Karpas-422 (cell line): ENCODE data around the gene CWF19L2. TPM values are rescaled to one million over a fixed set of nuclear protein-coding genes. Genes with fewer than 3 reads are reported as not detected.
"Not testable (repeated sequence)": the region's sequence is repeated elsewhere in the genome, so short reads cannot be mapped to it uniquely, and the experiment has no call there.

Experiments used
- DNase-seq: peaks from one replicate; pipeline ENCODE4 v3.0.0-alpha.2; 2015
- H2AFZ ChIP-seq: fragments of 200-600 bp; sonication (generic); 2 replicates; pipeline ENCODE4 v1.6.1; 2014; ENCODE audit warnings: antibody characterized with exemption, low read length, mixed read lengths
- H3K27ac ChIP-seq: fragments of 200-600 bp; sonication (generic); 2 replicates; pipeline ENCODE4 v1.5.1; 2014; ENCODE audit warnings: mild to moderate bottlenecking, low read length, moderate library complexity
- H3K27me3 ChIP-seq: fragments of 200-600 bp; sonication (generic); 2 replicates; pipeline ENCODE4 v1.6.1; 2014; ENCODE audit warnings: low read length, mixed read lengths
- H3K36me3 ChIP-seq: fragments of 200-600 bp; sonication (generic); 2 replicates; pipeline ENCODE4 v1.6.1; 2014; ENCODE audit warnings: low read length, mixed read lengths; ENCODE audit not compliant: insufficient read depth
- H3K4me1 ChIP-seq: fragments of 200-600 bp; sonication (generic); 2 replicates; pipeline ENCODE4 v1.6.1; 2014; ENCODE audit warnings: mild to moderate bottlenecking, low read length, mixed read lengths
- H3K4me2 ChIP-seq: fragments of 200-600 bp; sonication (generic); 2 replicates; pipeline ENCODE4 v1.6.1; 2014; ENCODE audit warnings: low read length, low read depth, mild to moderate bottlenecking; ENCODE audit not compliant: poor library complexity, severe bottlenecking
- H3K4me3 ChIP-seq: fragments of 200-600 bp; sonication (generic); 2 replicates; pipeline ENCODE4 v1.5.1; 2014; ENCODE audit warnings: mild to moderate bottlenecking, antibody characterized with exemption, low read length, mixed read lengths
- H3K79me2 ChIP-seq: fragments of 200-600 bp; sonication (generic); 2 replicates; pipeline ENCODE4 v1.6.1; 2014; ENCODE audit warnings: mild to moderate bottlenecking, low read length, mixed read lengths
- H3K9ac ChIP-seq: fragments of 200-600 bp; sonication (generic); 2 replicates; pipeline ENCODE4 v1.6.0; 2014; ENCODE audit warnings: low read length
- H3K9me2 ChIP-seq: fragments of 200-600 bp; sonication (generic), shearing (Covaris generic); replicated peaks from 2 replicates; pipeline ENCODE4 v1.6.0; 2014; ENCODE audit warnings: mild to moderate bottlenecking, low read length, moderate library complexity; ENCODE audit not compliant: insufficient read depth
- H3K9me3 ChIP-seq: fragments of 300-700, 200-600 bp; sonication (generic); 2 replicates; pipeline ENCODE4 v1.6.1; 2014; ENCODE audit warnings: low read length, mixed read lengths
- H4K20me1 ChIP-seq: fragments of 200-600 bp; sonication (generic); 2 replicates; pipeline ENCODE4 v1.6.1; 2014; ENCODE audit warnings: mild to moderate bottlenecking, antibody characterized with exemption, low read length, low read depth; ENCODE audit not compliant: insufficient read depth
- total RNA-seq: library from RNA; depleted of rRNA; stranded (reverse); fragments of >200 nt; shearing (Covaris generic); gene quantifications from 2 replicates; pipeline ENCODE4 v1.2.3, GENCODE V29; 2014; ENCODE audit warnings: low replicate concordance

CWF19L2 gene
- total RNA-seq, 1 experiment from 2014 or later, result 41.0 TPM

DNA sequence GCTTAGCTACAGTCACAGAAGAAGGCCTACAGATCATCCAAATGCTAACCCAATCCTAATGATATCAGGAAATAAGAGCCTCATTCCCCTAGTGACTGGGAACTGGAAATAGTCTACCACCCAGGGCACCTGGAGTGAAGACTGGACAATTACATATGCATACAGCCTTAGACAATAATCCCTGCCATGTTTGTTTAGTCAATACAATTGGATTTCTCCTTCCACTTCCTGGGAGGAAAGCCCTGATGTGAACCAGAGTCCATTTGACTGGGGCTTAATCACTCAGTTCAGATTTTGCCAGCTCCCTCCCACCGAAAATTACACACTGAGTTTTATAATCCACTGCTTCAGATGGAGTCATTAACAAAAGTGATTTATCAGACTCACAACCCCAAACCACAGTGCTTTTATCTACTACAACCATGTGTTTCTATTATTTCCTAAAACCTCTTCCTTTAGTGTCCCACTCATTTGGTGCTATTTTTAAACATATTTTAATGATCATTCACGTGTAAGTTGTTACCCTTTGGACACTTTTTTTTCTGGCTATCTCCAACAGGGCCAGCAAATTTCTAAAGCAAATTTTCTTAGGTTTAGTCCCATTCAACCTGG, 29.9 kb downstream of the CWF19L2 start:
- Histone ChIP-seq H3K9ac (no peak overlapping the region), H3K4me1 (no peaks in the 10 kb centered on the region), H3K4me2 (no peak overlapping the region), H2AFZ (no peak overlapping the region), H3K27me3 (no peaks in the 10 kb centered on the region), H3K4me3 (no peak overlapping the region), H3K79me2 (peaks cover 66% of the 10 kb centered on the region), H3K9me2 (peaks cover 6% of the 10 kb centered on the region), H3K27ac (no peak overlapping the region), H3K9me3 (no peaks in the 10 kb centered on the region), H3K36me3 (peaks cover 60% of the 10 kb centered on the region), H4K20me1 (no peaks in the 10 kb centered on the region)
- no peak for DNase-seq

GRCh38 chr11:107413352-107413751, 44.3 kb downstream of the CWF19L2 start:
- peaks cover 21% of the 10 kb centered on the region for H3K79me2 ChIP-seq
- no peak overlapping the region for H3K4me2 ChIP-seq
- H2AFZ ChIP-seq, result no peak overlapping the region

DNA sequence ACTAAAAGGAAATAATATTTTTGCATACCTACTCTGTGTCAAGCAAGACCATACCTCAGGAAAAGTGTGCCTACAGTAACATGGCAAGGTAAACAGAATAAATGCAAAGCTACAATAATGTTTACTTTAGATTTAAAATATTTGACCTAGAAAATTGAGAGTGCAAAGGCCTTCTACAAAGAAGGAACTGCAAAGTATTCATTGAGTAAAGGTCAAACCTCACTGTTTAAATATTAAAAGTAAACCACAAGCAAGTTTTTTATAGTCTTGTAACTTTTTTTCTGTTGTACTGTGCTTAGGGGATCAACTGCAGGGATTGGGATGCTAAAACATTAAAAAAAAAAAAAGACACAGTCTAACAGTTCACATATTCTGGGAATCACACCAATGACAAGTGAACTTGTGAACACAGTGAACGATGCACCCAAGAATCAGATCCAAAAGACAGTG, 48.8 kb downstream of the CWF19L2 start:
- Histone ChIP-seq H4K20me1 (no peaks in the 10 kb centered on the region), H2AFZ (no peak overlapping the region), H3K4me3 (no peak overlapping the region), H3K4me2 (no peak overlapping the region), H3K27me3 (no peaks in the 10 kb centered on the region), H3K79me2 (peaks cover 14% of the 10 kb centered on the region; the same call in 1 of the 2 replicates), H3K9ac (no peak overlapping the region), H3K27ac (no peak overlapping the region), H3K9me2 (no peaks in the 10 kb centered on the region), H3K9me3 (no peaks in the 10 kb centered on the region), H3K4me1 (no peaks in the 10 kb centered on the region), H3K36me3 (peaks cover 29% of the 10 kb centered on the region; the same call in 1 of the 2 replicates)
- DNase-seq, result no peak

More at GRCh38 chr11:107413352-107413751, 44.3 kb downstream of the CWF19L2 start:
- Histone ChIP-seq H3K4me1 (no peaks in the 10 kb centered on the region), H3K9me2 (no peaks in the 10 kb centered on the region), H3K27ac (no peak overlapping the region), H3K36me3 (peaks cover 47% of the 10 kb centered on the region), H3K9me3 (no peaks in the 10 kb centered on the region), H3K9ac (no peak overlapping the region), H4K20me1 (no peaks in the 10 kb centered on the region), H3K27me3 (no peaks in the 10 kb centered on the region), H3K4me3 (no peak overlapping the region)
- no peak for DNase-seq

DNA sequence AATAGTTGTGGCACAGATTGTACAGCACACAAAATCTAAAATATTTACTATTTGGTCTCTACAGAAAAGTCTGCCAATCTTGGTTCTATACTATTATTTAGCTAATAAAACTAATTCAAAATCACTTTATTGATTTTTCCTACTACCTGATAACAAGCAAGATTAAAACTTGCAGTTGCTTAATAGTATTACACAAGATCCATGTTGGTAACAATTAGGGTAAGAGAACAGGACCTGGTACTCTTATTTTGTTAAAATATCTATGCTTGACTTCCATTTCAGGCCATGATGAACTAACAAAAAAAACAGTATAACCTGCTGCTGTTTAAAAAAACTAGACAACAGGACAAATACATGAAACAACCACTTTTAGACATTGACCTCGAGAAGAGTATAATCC, 52.4 kb downstream of the CWF19L2 start:
- Histone ChIP-seq H3K36me3 (peaks cover 22% of the 10 kb centered on the region), H3K9me3 (no peaks in the 10 kb centered on the region), H3K79me2 (peaks cover 24% of the 10 kb centered on the region; the same call in 1 of the 2 replicates), H3K4me1 (no peaks in the 10 kb centered on the region), H3K4me2 (no peak overlapping the region), H3K27me3 (no peaks in the 10 kb centered on the region), H4K20me1 (no peaks in the 10 kb centered on the region), H3K27ac (no peak overlapping the region), H2AFZ (no peak overlapping the region), H3K9me2 (no peaks in the 10 kb centered on the region), H3K4me3 (no peak overlapping the region), H3K9ac (no peak overlapping the region)
- no peak for DNase-seq

- H3K9me3 ChIP-seq, H3K27ac ChIP-seq, H3K27me3 ChIP-seq, H3K4me2 ChIP-seq, H3K9ac ChIP-seq, H2AFZ ChIP-seq, H4K20me1 ChIP-seq, DNase-seq, H3K4me3 ChIP-seq, H3K9me2 ChIP-seq, H3K4me1 ChIP-seq: not testable (repeated sequence)
- H3K79me2 ChIP-seq, result peaks cover 50% of the 10 kb centered on the region
- H3K36me3 ChIP-seq, result peaks cover 20% of the 10 kb centered on the region
Observed at GRCh38 chr11:107401131-107401530, 56.5 kb downstream of the CWF19L2 start.

DNA sequence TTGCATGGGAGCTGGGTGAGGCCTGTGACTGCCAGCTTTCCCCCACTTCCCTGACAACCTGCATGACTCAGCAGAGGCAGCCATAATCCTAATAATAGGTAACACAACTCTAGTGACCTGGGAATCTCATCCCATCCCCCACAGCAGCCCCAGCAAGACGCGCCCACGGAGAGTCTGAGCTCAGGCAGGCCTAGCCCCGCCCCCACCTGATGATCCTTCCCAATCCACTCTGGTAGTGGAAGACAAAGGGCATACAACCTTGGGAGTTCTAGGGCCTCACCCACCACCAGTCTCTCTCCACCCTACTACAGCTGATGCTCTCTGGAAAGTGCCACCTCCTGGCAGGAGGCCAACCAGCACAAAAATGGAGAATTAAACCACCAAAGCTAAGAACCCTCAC, 60.3 kb downstream of the CWF19L2 start:
- H3K4me2 ChIP-seq, result no peak overlapping the region
- no peak for DNase-seq

GRCh38 chr11:107392611-107393010, 65.0 kb downstream of the CWF19L2 start:
- no peak for DNase-seq
- Histone ChIP-seq H3K9me3 (no peaks in the 10 kb centered on the region), H3K27me3 (no peaks in the 10 kb centered on the region), H3K4me1 (no peaks in the 10 kb centered on the region), H3K79me2 (peaks cover 32% of the 10 kb centered on the region), H3K36me3 (peaks cover 38% of the 10 kb centered on the region), H2AFZ (no peak overlapping the region), H3K27ac (no peak overlapping the region), H4K20me1 (no peaks in the 10 kb centered on the region), H3K4me2 (no peak overlapping the region), H3K4me3 (no peak overlapping the region), H3K9ac (no peak overlapping the region), H3K9me2 (no peaks in the 10 kb centered on the region)

More for the DNA sequence above, 60.3 kb downstream of the CWF19L2 start:
- Histone ChIP-seq H3K79me2 (peaks cover 61% of the 10 kb centered on the region), H3K9ac (no peak overlapping the region), H3K27me3 (no peaks in the 10 kb centered on the region), H4K20me1 (no peaks in the 10 kb centered on the region), H3K4me1 (no peaks in the 10 kb centered on the region), H3K9me3 (no peaks in the 10 kb centered on the region), H3K36me3 (peaks cover 27% of the 10 kb centered on the region), H3K9me2 (no peaks in the 10 kb centered on the region), H3K27ac (no peak overlapping the region), H3K4me3 (no peak overlapping the region), H2AFZ (no peak overlapping the region)

- H2AFZ ChIP-seq, H3K9me3 ChIP-seq, H3K4me1 ChIP-seq, DNase-seq, H3K4me2 ChIP-seq, H3K9ac ChIP-seq, H4K20me1 ChIP-seq, H3K4me3 ChIP-seq, H3K27ac ChIP-seq, H3K27me3 ChIP-seq, H3K9me2 ChIP-seq: not testable (repeated sequence)
- Histone ChIP-seq H3K36me3 (peaks cover 38% of the 10 kb centered on the region), H3K79me2 (peaks cover 33% of the 10 kb centered on the region)
Observed at GRCh38 chr11:107390701-107391100, 66.9 kb downstream of the CWF19L2 start.
